A549 (cell line): Measurements from ENCODE around the gene TRMT1L.
A peak's percentile ranks its signal among the peaks of the same experiment; 100 is the strongest.

Source experiments
- CEBPB ChIP-seq, 2 experiments: fragments of >200 bp in 1 of 2; sonication (Bioruptor Twin) in 1 of 2; formaldehyde crosslinking in 1 of 2; IDR thresholded peaks; 2 replicates each; pipeline ENCODE4 v1.6.1; 2012 to 2016
- CTCF ChIP-seq: fragments of >200 bp; sonication (Bioruptor Twin); formaldehyde crosslinking; IDR thresholded peaks from 3 replicates; pipeline ENCODE4 v1.5.1; 2016
- ELK1 ChIP-seq: fragments of 150-350 bp; IDR thresholded peaks from 2 replicates; pipeline ENCODE4 v1.6.1; 2014; ENCODE audit warnings: low read depth, mild to moderate bottlenecking, low read length
- HDAC2 ChIP-seq: fragments of 200-600 bp; sonication (generic); IDR thresholded peaks from 2 replicates; pipeline ENCODE4 v1.6.1; 2016
- NFE2L2 ChIP-seq: fragments of 150-350 bp; conservative IDR thresholded peaks from 2 replicates; pipeline ENCODE4 v1.6.1; 2014; ENCODE audit warnings: low read length
- NPAS2 ChIP-seq: fragments of 250-450 bp; sonication (Bioruptor Pico); IDR thresholded peaks from 2 replicates; pipeline ENCODE4 v1.8.0; 2022; ENCODE audit warnings: mild to moderate bottlenecking, moderate library complexity, borderline replicate concordance
- POLR2A ChIP-seq: IDR thresholded peaks from 2 replicates; pipeline ENCODE4 v1.6.1; 2012; ENCODE audit warnings: mild to moderate bottlenecking, low read length
- RCOR1 ChIP-seq: fragments of 150-350 bp; IDR thresholded peaks from 2 replicates; pipeline ENCODE4 v1.6.1; 2014; ENCODE audit warnings: antibody characterized with exemption, low read length, low read depth
- SMC3 ChIP-seq: fragments of >200 bp; sonication (Bioruptor Twin); formaldehyde crosslinking; IDR thresholded peaks from 3 replicates; pipeline ENCODE4 v1.6.1; 2018; ENCODE audit warnings: inconsistent platforms
- SREBF2 ChIP-seq: fragments of 450-650 bp; IDR thresholded peaks from 2 replicates; pipeline ENCODE4 v1.6.1; 2014; ENCODE audit warnings: mild to moderate bottlenecking, moderate library complexity
- TP53 ChIP-seq: fragments of 250-450 bp; sonication (Bioruptor Pico); IDR thresholded peaks from 2 replicates; pipeline ENCODE4 v1.5.0; 2021; ENCODE audit warnings: mild to moderate bottlenecking, moderate library complexity
- TF ChIP-seq, protein P1 (sequence below): fragments of 200-600 bp; sonication (generic); IDR thresholded peaks from 2 replicates; pipeline ENCODE4 v1.6.1; 2016; ENCODE audit warnings: antibody characterized with exemption, mild to moderate bottlenecking, moderate library complexity

DNA sequence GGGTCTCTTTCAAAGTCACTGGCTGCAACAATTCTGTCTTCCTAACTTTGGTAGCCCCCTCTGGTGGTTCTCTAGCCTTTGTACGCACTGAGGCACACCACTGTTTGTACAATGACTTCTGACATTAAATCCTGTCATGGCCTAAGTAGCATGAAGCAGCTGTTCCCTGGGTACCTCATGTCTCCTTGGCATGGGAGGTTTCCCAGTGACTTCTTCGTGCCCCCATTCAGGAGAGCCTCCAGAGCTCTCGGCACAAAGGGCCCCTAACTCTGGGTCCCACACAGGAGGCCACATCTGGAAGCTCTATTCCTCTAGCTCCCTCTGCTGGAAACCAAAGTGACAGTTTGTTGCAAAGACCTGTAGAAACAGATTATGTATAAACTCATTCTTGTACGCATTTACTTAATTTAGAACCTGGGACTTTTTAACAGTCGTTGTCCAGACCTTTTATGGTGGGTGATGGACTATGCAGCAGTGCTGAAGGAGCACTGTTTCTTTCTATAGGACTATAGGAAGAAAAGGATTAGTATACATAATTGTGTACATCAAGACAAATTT, 13.6 kb upstream of the TRMT1L start:
- TF ChIP-seq NFE2L2 (no peak), CTCF (peak; percentile 84), SREBF2 (no peak), CEBPB (IDR thresholded peaks at IDR 0.05) (no peak), HDAC2 (no peak), TP53 (CRISPR knock-in tag) (no peak), NPAS2 (CRISPR knock-in tag) (no peak), SMC3 (peak; percentile 69), POLR2A (no peak), RCOR1 (no peak), ELK1 (no peak)
- TF ChIP-seq, protein P1, sequence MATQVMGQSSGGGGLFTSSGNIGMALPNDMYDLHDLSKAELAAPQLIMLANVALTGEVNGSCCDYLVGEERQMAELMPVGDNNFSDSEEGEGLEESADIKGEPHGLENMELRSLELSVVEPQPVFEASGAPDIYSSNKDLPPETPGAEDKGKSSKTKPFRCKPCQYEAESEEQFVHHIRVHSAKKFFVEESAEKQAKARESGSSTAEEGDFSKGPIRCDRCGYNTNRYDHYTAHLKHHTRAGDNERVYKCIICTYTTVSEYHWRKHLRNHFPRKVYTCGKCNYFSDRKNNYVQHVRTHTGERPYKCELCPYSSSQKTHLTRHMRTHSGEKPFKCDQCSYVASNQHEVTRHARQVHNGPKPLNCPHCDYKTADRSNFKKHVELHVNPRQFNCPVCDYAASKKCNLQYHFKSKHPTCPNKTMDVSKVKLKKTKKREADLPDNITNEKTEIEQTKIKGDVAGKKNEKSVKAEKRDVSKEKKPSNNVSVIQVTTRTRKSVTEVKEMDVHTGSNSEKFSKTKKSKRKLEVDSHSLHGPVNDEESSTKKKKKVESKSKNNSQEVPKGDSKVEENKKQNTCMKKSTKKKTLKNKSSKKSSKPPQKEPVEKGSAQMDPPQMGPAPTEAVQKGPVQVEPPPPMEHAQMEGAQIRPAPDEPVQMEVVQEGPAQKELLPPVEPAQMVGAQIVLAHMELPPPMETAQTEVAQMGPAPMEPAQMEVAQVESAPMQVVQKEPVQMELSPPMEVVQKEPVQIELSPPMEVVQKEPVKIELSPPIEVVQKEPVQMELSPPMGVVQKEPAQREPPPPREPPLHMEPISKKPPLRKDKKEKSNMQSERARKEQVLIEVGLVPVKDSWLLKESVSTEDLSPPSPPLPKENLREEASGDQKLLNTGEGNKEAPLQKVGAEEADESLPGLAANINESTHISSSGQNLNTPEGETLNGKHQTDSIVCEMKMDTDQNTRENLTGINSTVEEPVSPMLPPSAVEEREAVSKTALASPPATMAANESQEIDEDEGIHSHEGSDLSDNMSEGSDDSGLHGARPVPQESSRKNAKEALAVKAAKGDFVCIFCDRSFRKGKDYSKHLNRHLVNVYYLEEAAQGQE, result no peak
